ENCODE results near the gene BTBD3. TPM values are rescaled to one million over a fixed set of nuclear protein-coding genes. Genes with fewer than 3 reads are reported as not detected.

Gene BTBD3
- total RNA-seq, 6 donors from 2014 or later, result 17.9 to 47.7 (median 25.1) TPM

- TF ChIP-seq EP300 (IDR thresholded peaks at IDR 0.05) (no peak), POLR2AphosphoS5 (IDR thresholded peaks at IDR 0.05) (no peak), CTCF (IDR thresholded peaks at IDR 0.05) (no peak), POLR2A (IDR thresholded peaks at IDR 0.05) (no peak)
- ATAC-seq (ENCODE audit: low FRiP score in 2 of 2) (no peak), DNase-seq (no peak)
- no peaks in the 10 kb centered on the region for H3K9me3 ChIP-seq
- no peaks in the 10 kb centered on the region for H3K27me3 ChIP-seq
- H3K4me1 ChIP-seq, result no peaks in the 10 kb centered on the region
- no peak overlapping the region for H3K4me3 ChIP-seq
- no peak overlapping the region for H3K27ac ChIP-seq
- no peaks in the 10 kb centered on the region for H3K36me3 ChIP-seq
- WGBS, 2 donors, result 78 to 80% methylated on average over 6 of the region's 6 CpGs
Measured at GRCh38 chr20:11943778-11944177, 26.1 kb downstream of the BTBD3 start.

- ATAC-seq (ENCODE audit: low FRiP score in 2 of 2), result no peak
- no peak for DNase-seq
Measured at GRCh38 chr20:11948806-11949205, 31.1 kb downstream of the BTBD3 start.

GRCh38 chr20:11949711-11950110 is 32.0 kb downstream of the BTBD3 start:
- no peaks in the 10 kb centered on the region for H3K27me3 ChIP-seq
- ATAC-seq (ENCODE audit: low FRiP score in 2 of 2) (no peak), DNase-seq (no peak)
- no peaks in the 10 kb centered on the region for H3K36me3 ChIP-seq
- no peak for TF ChIP-seq POLR2A (IDR thresholded peaks at IDR 0.05)
- no peak for TF ChIP-seq EP300 (IDR thresholded peaks at IDR 0.05)
- TF ChIP-seq POLR2AphosphoS5 (IDR thresholded peaks at IDR 0.05), result no peak
- no peak for TF ChIP-seq CTCF (IDR thresholded peaks at IDR 0.05)
- 69 to 78% methylated on average over 3 of the region's 3 CpGs for WGBS, 2 donors
- H3K4me3 ChIP-seq, result no peak overlapping the region
- H3K27ac ChIP-seq, result no peak overlapping the region
- H3K4me1 ChIP-seq, result no peaks in the 10 kb centered on the region
- H3K9me3 ChIP-seq, result no peaks in the 10 kb centered on the region

More at GRCh38 chr20:11948806-11949205, 31.1 kb downstream of the BTBD3 start:
- Histone ChIP-seq H3K4me3 (no peak overlapping the region), H3K27ac (no peak overlapping the region), H3K36me3 (no peaks in the 10 kb centered on the region), H3K27me3 (no peaks in the 10 kb centered on the region), H3K4me1 (no peaks in the 10 kb centered on the region), H3K9me3 (no peaks in the 10 kb centered on the region)
- TF ChIP-seq POLR2AphosphoS5 (IDR thresholded peaks at IDR 0.05), result no peak
- no peak for TF ChIP-seq EP300 (IDR thresholded peaks at IDR 0.05)
- no peak for TF ChIP-seq CTCF (IDR thresholded peaks at IDR 0.05)
- TF ChIP-seq POLR2A (IDR thresholded peaks at IDR 0.05), result no peak

GRCh38 chr20:11951696-11952095 is 34.0 kb downstream of the BTBD3 start:
- Histone ChIP-seq H3K27ac (no peak overlapping the region), H3K36me3 (no peaks in the 10 kb centered on the region), H3K27me3 (no peaks in the 10 kb centered on the region), H3K4me1 (no peaks in the 10 kb centered on the region), H3K4me3 (no peak overlapping the region), H3K9me3 (peaks cover 0 to 3% (median 0%) of the 10 kb centered on the region in 4 donors)
- ATAC-seq (ENCODE audit: low FRiP score in 2 of 2) (no peak), DNase-seq (no peak)
- WGBS, 2 donors, result 83 to 84% methylated on average over 3 of the region's 3 CpGs
- TF ChIP-seq EP300 (IDR thresholded peaks at IDR 0.05) (no peak), CTCF (IDR thresholded peaks at IDR 0.05) (no peak), POLR2AphosphoS5 (IDR thresholded peaks at IDR 0.05) (no peak), POLR2A (IDR thresholded peaks at IDR 0.05) (no peak)

GRCh38 chr20:11952639-11953038 is 34.9 kb downstream of the BTBD3 start:
- ATAC-seq (ENCODE audit: low FRiP score in 2 of 2), result no peak
- H3K4me3 ChIP-seq, result no peak overlapping the region
- H3K36me3 ChIP-seq, result no peaks in the 10 kb centered on the region
- TF ChIP-seq EP300 (IDR thresholded peaks at IDR 0.05), result no peak
- no peak for TF ChIP-seq POLR2A (IDR thresholded peaks at IDR 0.05)
- DNase-seq, result no peak
- H3K27me3 ChIP-seq, result no peaks in the 10 kb centered on the region
- no peak overlapping the region for H3K27ac ChIP-seq
- H3K9me3 ChIP-seq, result peaks cover 0 to 3% (median 0%) of the 10 kb centered on the region in 4 donors
- 85 to 88% methylated on average over 4 of the region's 4 CpGs for WGBS, 2 donors
- H3K4me1 ChIP-seq, result no peaks in the 10 kb centered on the region
